OCI-LY7 (cell line): ENCODE results near the gene ARRB1. TPM values are rescaled to one million over a fixed set of nuclear protein-coding genes. Genes with fewer than 3 reads are reported as not detected.

Experiments
- BruUV-seq: library from RNA; stranded (reverse); fragments of 400-500 nt; replicated peaks from 2 replicates; lab custom pipeline; 2021; lab: Mats Ljungman, UMichigan
- CTCF ChIA-PET: fragments of 300-600 bp; sonication (Branson Sonifier 250); formaldehyde crosslinking; loops from one replicate; lab custom pipeline; 2022; ENCODE audit warnings: antibody characterized with exemption; ENCODE audit not compliant: unreplicated experiment; lab: Charles Lee
- POLR2A ChIA-PET: fragments of 300-600 bp; sonication (Branson Sonifier 250); formaldehyde crosslinking; loops from one replicate; lab custom pipeline; 2022; ENCODE audit warnings: antibody characterized with exemption; lab: Charles Lee
- DNase-seq: peaks from one replicate; pipeline ENCODE4 v3.0.0-alpha.2; 2015; ENCODE audit warnings: low spot score
- H2AFZ ChIP-seq: fragments of 200-600 bp; sonication (generic), shearing (Covaris generic); 2 replicates; pipeline ENCODE4 v1.6.1; 2014; ENCODE audit warnings: mild to moderate bottlenecking, antibody characterized with exemption, low read length, moderate library complexity
- H3K27ac ChIP-seq: fragments of 200-600 bp; sonication (generic); 2 replicates; pipeline ENCODE4 v1.5.1; 2014; ENCODE audit warnings: mixed run types, low read depth, mild to moderate bottlenecking, moderate library complexity, low read length, inconsistent platforms; ENCODE audit not compliant: poor library complexity, severe bottlenecking
- H3K36me3 ChIP-seq: fragments of 200-600 bp; sonication (generic); 2 replicates; pipeline ENCODE4 v1.6.1; 2014; ENCODE audit warnings: mild to moderate bottlenecking, antibody characterized with exemption, low read length, moderate library complexity, mixed read lengths; ENCODE audit not compliant: insufficient read depth
- H3K4me1 ChIP-seq: fragments of 200-600 bp; sonication (generic); 2 replicates; pipeline ENCODE4 v1.5.1; 2014; ENCODE audit warnings: mild to moderate bottlenecking, low read length; ENCODE audit not compliant: insufficient read depth, poor library complexity, severe bottlenecking
- H3K4me2 ChIP-seq: fragments of 200-600 bp; sonication (generic); 2 replicates; pipeline ENCODE4 v1.6.1; 2014; ENCODE audit warnings: mild to moderate bottlenecking, low read length
- H3K4me3 ChIP-seq: fragments of 200-600 bp; sonication (generic); 2 replicates; pipeline ENCODE4 v1.5.1; 2014; ENCODE audit warnings: mild to moderate bottlenecking, low read depth, low read length; ENCODE audit not compliant: poor library complexity, severe bottlenecking
- H3K79me2 ChIP-seq: fragments of 200-600 bp; sonication (generic); 2 replicates; pipeline ENCODE4 v1.6.1; 2016; ENCODE audit warnings: low read depth, mild to moderate bottlenecking, low read length, moderate library complexity, mixed read lengths; ENCODE audit not compliant: insufficient read depth
- H3K9me2 ChIP-seq: fragments of 200-600 bp; sonication (generic); 2 replicates; pipeline ENCODE4 v1.6.1; 2016; ENCODE audit warnings: mild to moderate bottlenecking, low read length, mixed read lengths; ENCODE audit not compliant: insufficient read depth
- H3K9me3 ChIP-seq: fragments of 200-600 bp; sonication (generic); 2 replicates; pipeline ENCODE4 v1.6.1; 2014; ENCODE audit warnings: mild to moderate bottlenecking, mixed run types, low read length, mixed read lengths
- H4K20me1 ChIP-seq: fragments of 200-600 bp; sonication (generic); 2 replicates; pipeline ENCODE4 v1.6.1; 2014; ENCODE audit warnings: mild to moderate bottlenecking, antibody characterized with exemption, low read length, moderate library complexity, mixed read lengths; ENCODE audit not compliant: insufficient read depth
- EZH2phosphoT487 ChIP-seq: fragments of 200-600 bp; sonication (generic); IDR thresholded peaks from 2 replicates; pipeline ENCODE4 v1.6.1; 2018; ENCODE audit warnings: low read depth, borderline replicate concordance, mild to moderate bottlenecking, mixed run types, antibody characterized with exemption, low read length, moderate library complexity, mixed read lengths
- intact Hi-C: fragments of 100-400 bp; cut with micrococcal nuclease; formaldehyde crosslinking; loops from one replicate; pipeline ENCODE4 v1.10.0; 2022; ENCODE audit not compliant: unreplicated experiment
- total RNA-seq, 2 experiments: library from RNA; depleted of rRNA in 1 of 2; stranded (reverse); fragments of >200 nt in 1 of 2; shearing (Covaris generic) in 1 of 2; gene quantifications; 2 replicates each; pipeline ENCODE4 v1.2.3, GENCODE V29; 2014 to 2022
- TF ChIP-seq, protein P1 (sequence below): fragments of 200-600 bp; sonication (generic); conservative IDR thresholded peaks from 2 replicates; pipeline ENCODE4 v1.5.1; 2014; ENCODE audit warnings: mild to moderate bottlenecking, antibody characterized with exemption, low read length, moderate library complexity, mixed read lengths

Gene ARRB1
- total RNA-seq, 2 experiments from 2014 or later = not detected

DNA sequence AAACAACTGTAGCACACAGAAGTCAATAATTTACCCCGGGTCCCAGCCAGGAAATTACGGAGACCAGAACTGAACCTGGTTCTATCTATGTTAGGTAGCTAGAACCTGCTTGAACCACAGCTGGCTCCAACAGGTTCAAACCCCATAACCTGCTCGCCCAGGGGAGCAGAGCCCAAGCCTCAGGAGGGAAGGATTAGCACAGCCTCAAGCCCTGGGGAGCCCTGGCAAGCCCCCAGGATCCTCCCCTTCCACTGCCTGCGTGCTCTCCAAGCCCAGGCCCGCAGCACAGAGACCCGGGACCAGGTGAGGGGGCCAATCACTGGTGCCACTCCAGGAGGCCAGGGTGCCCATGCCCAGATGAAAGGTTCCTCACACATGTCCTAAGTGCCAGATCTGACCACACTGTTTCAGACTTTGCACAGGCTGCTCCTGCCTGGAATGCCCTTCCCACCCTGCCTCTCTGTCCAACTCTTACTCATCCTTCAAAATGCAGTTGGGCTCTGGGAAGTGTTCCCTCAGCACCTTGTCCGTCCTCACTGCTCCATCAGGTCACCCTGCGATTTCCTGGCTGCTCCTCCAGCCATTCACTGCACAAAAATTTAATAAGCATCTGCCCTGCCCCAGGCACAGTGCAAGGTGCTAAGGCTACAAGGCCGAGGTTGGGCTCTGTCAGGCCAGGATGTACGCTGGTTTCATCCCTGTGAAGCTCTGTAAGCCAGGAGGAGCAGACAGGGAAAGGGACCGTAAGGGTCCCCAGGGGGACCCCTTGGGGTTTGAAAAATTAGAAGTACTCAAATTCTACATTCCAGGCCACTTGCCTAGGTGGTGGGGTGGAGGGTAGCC is 32.2 kb downstream of the ARRB1 start:
- Histone ChIP-seq H3K4me1 (no peaks in the 10 kb centered on the region), H3K27ac (no peak overlapping the region), H3K4me2 (no peak overlapping the region), H4K20me1 (no peaks in the 10 kb centered on the region), H3K4me3 (no peak overlapping the region), H2AFZ (no peak overlapping the region), H3K9me3 (no peaks in the 10 kb centered on the region), H3K9me2 (no peaks in the 10 kb centered on the region), H3K36me3 (no peaks in the 10 kb centered on the region), H3K79me2 (no peaks in the 10 kb centered on the region)
- ChIA-PET POLR2A (no interaction called here), CTCF (no interaction called here)
- no peak for DNase-seq
- intact Hi-C loops = no loop called here
- BruUV-seq = no TSS peak
- TF ChIP-seq EZH2phosphoT487 = no peak
- TF ChIP-seq, protein P1, sequence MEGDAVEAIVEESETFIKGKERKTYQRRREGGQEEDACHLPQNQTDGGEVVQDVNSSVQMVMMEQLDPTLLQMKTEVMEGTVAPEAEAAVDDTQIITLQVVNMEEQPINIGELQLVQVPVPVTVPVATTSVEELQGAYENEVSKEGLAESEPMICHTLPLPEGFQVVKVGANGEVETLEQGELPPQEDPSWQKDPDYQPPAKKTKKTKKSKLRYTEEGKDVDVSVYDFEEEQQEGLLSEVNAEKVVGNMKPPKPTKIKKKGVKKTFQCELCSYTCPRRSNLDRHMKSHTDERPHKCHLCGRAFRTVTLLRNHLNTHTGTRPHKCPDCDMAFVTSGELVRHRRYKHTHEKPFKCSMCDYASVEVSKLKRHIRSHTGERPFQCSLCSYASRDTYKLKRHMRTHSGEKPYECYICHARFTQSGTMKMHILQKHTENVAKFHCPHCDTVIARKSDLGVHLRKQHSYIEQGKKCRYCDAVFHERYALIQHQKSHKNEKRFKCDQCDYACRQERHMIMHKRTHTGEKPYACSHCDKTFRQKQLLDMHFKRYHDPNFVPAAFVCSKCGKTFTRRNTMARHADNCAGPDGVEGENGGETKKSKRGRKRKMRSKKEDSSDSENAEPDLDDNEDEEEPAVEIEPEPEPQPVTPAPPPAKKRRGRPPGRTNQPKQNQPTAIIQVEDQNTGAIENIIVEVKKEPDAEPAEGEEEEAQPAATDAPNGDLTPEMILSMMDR = no peak

GRCh38 chr11:75317446-75318122 is 33.9 kb downstream of the ARRB1 start:
- TF ChIP-seq, protein P1 = no peak
- TF ChIP-seq EZH2phosphoT487 = no peak
- H3K9me3 ChIP-seq = no peaks in the 10 kb centered on the region
- H2AFZ ChIP-seq = no peak overlapping the region
- ChIA-PET POLR2A (interaction anchor here (0.6 to 0.7 kb wide), 2 partner anchors 162 to 215 kb away, joined by 3 read pairs; no protein-coding TSS in a partner anchor), CTCF (no interaction called here)
- H3K4me1 ChIP-seq = no peaks in the 10 kb centered on the region
- DNase-seq = no peak
- H3K79me2 ChIP-seq = no peaks in the 10 kb centered on the region
- H3K36me3 ChIP-seq = no peaks in the 10 kb centered on the region
- H3K4me3 ChIP-seq = no peak overlapping the region
- no peak overlapping the region for H3K27ac ChIP-seq
- no TSS peak for BruUV-seq
- intact Hi-C loops = no loop called here
- no peaks in the 10 kb centered on the region for H4K20me1 ChIP-seq
- no peak overlapping the region for H3K4me2 ChIP-seq
- no peaks in the 10 kb centered on the region for H3K9me2 ChIP-seq

- DNase-seq = no peak
- BruUV-seq = no TSS peak
- ChIA-PET CTCF (no interaction called here), POLR2A (no interaction called here)
- no peaks in the 10 kb centered on the region for H3K36me3 ChIP-seq
- H3K27ac ChIP-seq = no peak overlapping the region
- no peak overlapping the region for H2AFZ ChIP-seq
- H4K20me1 ChIP-seq = no peaks in the 10 kb centered on the region
- no peak overlapping the region for H3K4me2 ChIP-seq
- no peaks in the 10 kb centered on the region for H3K9me3 ChIP-seq
- no peaks in the 10 kb centered on the region for H3K9me2 ChIP-seq
- TF ChIP-seq, protein P1 = no peak
- TF ChIP-seq EZH2phosphoT487 = no peak
- no peak overlapping the region for H3K4me3 ChIP-seq
- no peaks in the 10 kb centered on the region for H3K79me2 ChIP-seq
- intact Hi-C loops = no loop called here
- H3K4me1 ChIP-seq = no peaks in the 10 kb centered on the region
These were observed 36.0 kb downstream of the ARRB1 start for GRCh38 chr11:75315439-75315805.
